ENCODE results near the gene SDS. TPM values are rescaled to one million over a fixed set of nuclear protein-coding genes. Genes with fewer than 3 reads are reported as not detected.

Gene SDS
- total RNA-seq, result 0.69 TPM

GRCh38 chr12:113403435-113404415 lies at the start of gene SDS:
Gene SDS, minus strand, starts transcription at chr12:113403887. Its CDS starts 4,179 bp downstream, at chr12:113399708.

DNA sequence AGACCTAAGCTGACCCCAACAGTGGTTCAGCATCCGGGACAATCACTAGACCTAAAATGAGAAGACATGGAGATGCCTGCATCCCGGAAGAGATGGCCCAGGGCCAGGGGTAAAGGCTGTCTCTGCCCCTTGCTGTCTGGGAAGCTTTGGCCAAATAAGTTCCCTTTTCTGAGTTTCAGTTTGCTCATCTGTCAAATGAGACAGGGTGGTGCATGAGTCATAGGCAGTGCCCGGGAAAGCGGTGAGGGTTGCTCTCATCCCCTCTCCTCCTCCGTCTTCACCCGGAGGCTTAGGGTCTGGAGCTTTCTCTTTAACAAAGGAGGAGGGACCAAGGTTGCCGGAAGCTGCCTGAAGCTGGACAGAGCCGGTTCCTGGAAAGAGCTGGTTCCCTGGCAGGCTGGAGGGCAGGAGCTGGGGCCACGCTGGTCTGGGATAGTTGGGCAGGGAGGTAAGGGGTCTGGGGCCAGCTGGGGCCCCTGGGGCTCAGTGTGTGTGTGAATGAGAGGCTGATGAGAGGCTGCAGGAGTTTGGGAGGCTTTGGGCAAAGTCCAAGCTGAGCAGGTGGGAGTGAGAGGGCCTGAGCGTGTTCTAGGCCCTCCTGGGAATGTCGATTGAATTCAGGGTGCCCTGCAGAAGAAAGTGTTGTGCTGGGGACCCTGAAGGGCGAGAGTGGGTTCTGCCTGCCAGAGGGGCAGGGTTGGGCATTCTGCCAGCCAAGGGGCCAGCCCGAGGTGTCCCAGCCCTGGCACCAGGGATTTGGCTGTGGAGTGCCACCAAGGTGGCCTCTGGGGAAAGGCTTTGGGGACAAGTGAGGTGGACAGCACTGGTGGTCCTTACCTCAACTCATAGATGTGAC lies 18.6 kb upstream of the SDS start, which contains the start of gene SDSL:
Gene SDSL (plus strand): TSS at position 351 of the 856 bp plus-strand sequence. CDS start 5,603 bp downstream, outside the sequence.

GRCh38 chr12:113358381-113359132 lies 45.1 kb downstream of the SDS start, which contains the start of gene PLBD2:
Gene PLBD2, plus strand, starts transcription at chr12:113358587. Its CDS starts 14 bp downstream, at chr12:113358601.

Other genes starting within 250 kb of the SDS start
- 20.5 TPM for gene DDX54, start 218.4 kb downstream of the SDS start, total RNA-seq
- 20.8 TPM for gene RITA1, start 218.2 kb downstream of the SDS start, total RNA-seq
- 9.7 TPM for gene TPCN1, start 182.4 kb downstream of the SDS start, total RNA-seq
- gene SLC8B1, start 68.8 kb downstream of the SDS start, total RNA-seq, result 4.6 TPM
- 19.4 TPM for gene PLBD2, start 45.3 kb downstream of the SDS start, total RNA-seq
- gene SDSL, start 18.5 kb upstream of the SDS start, total RNA-seq, result 5.1 TPM
- gene LHX5, start 68.0 kb upstream of the SDS start, total RNA-seq, result 4.8 TPM

Measured in diencephalon (tissue), 1 donor.